ENCODE results near the gene UQCR11.

DNA sequence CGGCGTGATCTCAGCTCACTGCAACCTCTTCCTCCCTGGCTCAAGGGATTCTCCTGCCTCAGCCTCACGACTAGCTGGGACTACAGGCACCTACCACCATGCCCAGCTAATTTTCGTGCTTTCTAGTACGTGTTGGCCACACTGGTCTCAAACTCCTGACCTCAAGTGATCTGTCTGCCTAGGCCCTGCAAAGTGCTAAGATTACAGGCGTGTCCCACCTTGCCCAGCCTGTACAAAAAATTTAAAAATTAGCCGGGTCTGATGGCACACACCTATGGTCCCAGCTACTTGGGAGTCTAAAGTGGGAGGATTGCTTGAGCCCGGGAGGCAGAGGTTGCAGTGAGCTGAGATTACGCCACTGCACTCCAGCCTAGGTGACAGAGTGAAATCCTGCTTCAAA is 32.5 kb downstream of the UQCR11 start:
- TF ChIP-seq, protein P1, sequence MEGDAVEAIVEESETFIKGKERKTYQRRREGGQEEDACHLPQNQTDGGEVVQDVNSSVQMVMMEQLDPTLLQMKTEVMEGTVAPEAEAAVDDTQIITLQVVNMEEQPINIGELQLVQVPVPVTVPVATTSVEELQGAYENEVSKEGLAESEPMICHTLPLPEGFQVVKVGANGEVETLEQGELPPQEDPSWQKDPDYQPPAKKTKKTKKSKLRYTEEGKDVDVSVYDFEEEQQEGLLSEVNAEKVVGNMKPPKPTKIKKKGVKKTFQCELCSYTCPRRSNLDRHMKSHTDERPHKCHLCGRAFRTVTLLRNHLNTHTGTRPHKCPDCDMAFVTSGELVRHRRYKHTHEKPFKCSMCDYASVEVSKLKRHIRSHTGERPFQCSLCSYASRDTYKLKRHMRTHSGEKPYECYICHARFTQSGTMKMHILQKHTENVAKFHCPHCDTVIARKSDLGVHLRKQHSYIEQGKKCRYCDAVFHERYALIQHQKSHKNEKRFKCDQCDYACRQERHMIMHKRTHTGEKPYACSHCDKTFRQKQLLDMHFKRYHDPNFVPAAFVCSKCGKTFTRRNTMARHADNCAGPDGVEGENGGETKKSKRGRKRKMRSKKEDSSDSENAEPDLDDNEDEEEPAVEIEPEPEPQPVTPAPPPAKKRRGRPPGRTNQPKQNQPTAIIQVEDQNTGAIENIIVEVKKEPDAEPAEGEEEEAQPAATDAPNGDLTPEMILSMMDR (IDR thresholded peaks at IDR 0.05; ENCODE audit: low read depth, low read length, poor library complexity, severe bottlenecking) = no peak
- no peak for TF ChIP-seq EZH2phosphoT487 (IDR thresholded peaks at IDR 0.05; ENCODE audit: borderline replicate concordance, low read length)
